Hepatocyte (in vitro differentiated cells): ENCODE measurements around the gene FAM180A. TPM values are rescaled to one million over a fixed set of nuclear protein-coding genes. Genes with fewer than 3 reads are reported as not detected.

ENCODE experiments used
- DNase-seq: peaks from one replicate; pipeline ENCODE4 v3.0.0-alpha.2; 2016; ENCODE audit warnings: low spot score
- H2AFZ ChIP-seq: fragments of 200-600 bp; sonication (generic); 2 replicates; pipeline ENCODE4 v1.6.0; 2016; ENCODE audit warnings: antibody characterized with exemption, mild to moderate bottlenecking
- H3K27ac ChIP-seq: fragments of 200-600 bp; sonication (generic); 2 replicates; pipeline ENCODE4 v1.5.1; 2016; ENCODE audit warnings: mild to moderate bottlenecking
- H3K27me3 ChIP-seq: fragments of 200-600 bp; sonication (generic); 2 replicates; pipeline ENCODE4 v1.6.1; 2016
- H3K36me3 ChIP-seq: fragments of 200-600 bp; sonication (generic); replicated peaks from 2 replicates; pipeline ENCODE4 v1.5.1; 2016; ENCODE audit warnings: low read depth; ENCODE audit not compliant: insufficient read depth
- H3K4me1 ChIP-seq: fragments of 200-600 bp; sonication (generic); 2 replicates; pipeline ENCODE4 v1.5.1; 2016; ENCODE audit warnings: mild to moderate bottlenecking, moderate library complexity; ENCODE audit not compliant: insufficient read depth
- H3K4me2 ChIP-seq: fragments of 200-600 bp; sonication (generic); 2 replicates; pipeline ENCODE4 v1.6.0; 2016
- H3K4me3 ChIP-seq: fragments of 200-600 bp; sonication (generic); 2 replicates; pipeline ENCODE4 v1.5.1; 2016; ENCODE audit warnings: mild to moderate bottlenecking
- H3K79me2 ChIP-seq: fragments of 200-600 bp; sonication (generic); 2 replicates; pipeline ENCODE4 v1.6.0; 2017; ENCODE audit warnings: mild to moderate bottlenecking
- H3K9me2 ChIP-seq: fragments of 200-600 bp; sonication (generic); replicated peaks from 2 replicates; pipeline ENCODE4 v1.6.0; 2017; ENCODE audit warnings: mild to moderate bottlenecking; ENCODE audit not compliant: insufficient read depth
- H3K9me3 ChIP-seq: fragments of 200-600 bp; sonication (generic); 2 replicates; pipeline ENCODE4 v1.5.1; 2016; ENCODE audit warnings: low read depth, mild to moderate bottlenecking
- H4K20me1 ChIP-seq: fragments of 200-600 bp; sonication (generic); 2 replicates; pipeline ENCODE4 v1.6.0; 2016; ENCODE audit warnings: mild to moderate bottlenecking; ENCODE audit not compliant: insufficient read depth, poor library complexity, severe bottlenecking
- CTCF ChIP-seq: fragments of 200-600 bp; sonication (generic); IDR thresholded peaks from 2 replicates; pipeline ENCODE4 v1.5.1; 2016; ENCODE audit warnings: antibody characterized with exemption, mild to moderate bottlenecking; ENCODE audit not compliant: poor library complexity
- EZH2 ChIP-seq: fragments of 200-600 bp; sonication (generic); IDR thresholded peaks from 2 replicates; pipeline ENCODE4 v1.6.1; 2016; ENCODE audit warnings: antibody characterized with exemption, mild to moderate bottlenecking, borderline replicate concordance
- EZH2phosphoT487 ChIP-seq: fragments of 200-600 bp; sonication (generic); IDR thresholded peaks from one replicate; pipeline ENCODE4 v1.6.1; 2018; ENCODE audit warnings: antibody characterized with exemption, mild to moderate bottlenecking, low read depth, moderate library complexity; ENCODE audit not compliant: unreplicated experiment, severe bottlenecking
- WGBS: methylation state at CpG from one replicate; pipeline ENCODE4 v1.1.6; 2016; ENCODE audit warnings: low lambda C conversion rate; ENCODE audit errors: missing lambda C conversion rate; 5-methylcytosine and 5-hydroxymethylcytosine counted together
- polyA plus RNA-seq: library from polyadenylated mRNA; unstranded; fragments of >200 nt; fragmentation: Nextera tagmentation; extraction: Ambion mirVana; gene quantifications from 2 replicates; pipeline ENCODE4 v1.2.1, GENCODE V29; 2016
- total RNA-seq: library from RNA; depleted of rRNA; stranded (reverse); fragments of >200 nt; gene quantifications from 2 replicates; pipeline ENCODE4 v1.2.3, GENCODE V29; 2014

The FAM180A gene
- total and polyA plus RNA-seq, 2 experiments from 2014 or later = not detected

DNA sequence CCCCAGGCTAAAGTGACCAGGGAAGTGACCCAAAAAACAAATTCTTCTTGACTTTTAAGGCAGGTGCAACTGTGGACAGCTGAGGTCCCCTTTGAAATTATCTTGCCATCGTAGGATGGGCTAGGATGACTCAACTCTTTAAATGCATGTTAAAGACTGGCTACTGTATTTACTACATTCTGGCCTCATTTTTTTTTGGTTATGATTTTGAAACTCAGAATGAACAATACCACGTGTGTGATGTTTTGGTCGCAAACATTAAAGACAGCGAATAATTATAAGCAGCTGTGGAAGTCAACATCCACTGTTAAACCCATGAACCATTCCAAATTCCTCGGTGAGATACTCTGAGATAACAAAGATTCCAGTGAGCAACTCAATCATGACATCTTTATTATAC, 19.4 kb downstream of the FAM180A start:
- no peaks in the 10 kb centered on the region for H4K20me1 ChIP-seq
- H3K36me3 ChIP-seq = no peaks in the 10 kb centered on the region
- 75% methylated on average over 5 of the region's 5 CpGs for WGBS
- no peaks in the 10 kb centered on the region for H3K9me3 ChIP-seq
- no peak for DNase-seq
- H3K4me3 ChIP-seq = no peak overlapping the region
- H3K9me2 ChIP-seq = no peaks in the 10 kb centered on the region
- H3K4me2 ChIP-seq = no peak overlapping the region
- H3K27ac ChIP-seq = no peak overlapping the region
- H2AFZ ChIP-seq = no peak overlapping the region
- no peaks in the 10 kb centered on the region for H3K79me2 ChIP-seq
- no peaks in the 10 kb centered on the region for H3K27me3 ChIP-seq
- H3K4me1 ChIP-seq = no peaks in the 10 kb centered on the region
- TF ChIP-seq EZH2phosphoT487 = no peak
- no peak for TF ChIP-seq CTCF
- no peak for TF ChIP-seq EZH2

DNA sequence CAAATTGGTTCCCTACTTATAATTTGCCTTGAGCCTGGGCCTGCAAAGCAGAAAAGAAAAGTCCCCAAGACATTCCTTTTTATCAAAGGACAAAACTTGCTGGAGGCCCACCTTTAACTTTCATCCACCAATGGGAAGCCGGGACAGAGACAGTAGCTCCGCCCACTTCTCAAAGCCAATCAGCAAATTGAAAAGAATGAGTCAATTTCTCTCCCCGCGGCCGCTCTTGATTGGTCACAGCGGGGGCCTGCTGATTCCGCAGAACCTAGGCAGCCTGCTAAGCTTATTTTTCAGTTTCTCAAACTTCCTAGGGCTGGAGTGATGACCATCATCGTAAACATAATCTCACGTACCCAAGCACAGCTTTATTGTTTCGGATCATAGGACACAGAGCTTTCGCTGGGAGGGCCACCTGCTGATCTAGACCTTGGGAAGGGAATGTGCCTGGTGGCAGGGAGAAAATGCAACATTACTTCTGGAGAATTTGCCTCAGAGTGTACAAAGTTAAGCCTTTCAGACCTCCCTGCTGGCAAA, 20.4 kb downstream of the FAM180A start, which contains the start of gene SLC13A4:
TSS of gene SLC13A4 (minus strand) at position 51 of the 534 bp plus-strand sequence. CDS start 690 bp downstream, outside the sequence.
- TF ChIP-seq EZH2phosphoT487 (no peak), CTCF (no peak), EZH2 (no peak)
- no peaks in the 10 kb centered on the region for H3K4me1 ChIP-seq
- no peak within 1 kb of the TSS for H3K4me2 ChIP-seq
- no peak within 1 kb of the TSS for H2AFZ ChIP-seq
- H3K4me3 ChIP-seq = no peak within 1 kb of the TSS
- H3K9me2 ChIP-seq = no peaks in the 10 kb centered on the region
- WGBS = 54% methylated on average over 11 of the region's 11 CpGs
- no peaks in the 10 kb centered on the region for H3K27me3 ChIP-seq
- H4K20me1 ChIP-seq = no peaks in the 10 kb centered on the region
- H3K79me2 ChIP-seq = no peaks in the 10 kb centered on the region
- no peak within 1 kb of the TSS for H3K27ac ChIP-seq
- no peaks in the 10 kb centered on the region for H3K36me3 ChIP-seq
- no peaks in the 10 kb centered on the region for H3K9me3 ChIP-seq
- no peak for DNase-seq

DNA sequence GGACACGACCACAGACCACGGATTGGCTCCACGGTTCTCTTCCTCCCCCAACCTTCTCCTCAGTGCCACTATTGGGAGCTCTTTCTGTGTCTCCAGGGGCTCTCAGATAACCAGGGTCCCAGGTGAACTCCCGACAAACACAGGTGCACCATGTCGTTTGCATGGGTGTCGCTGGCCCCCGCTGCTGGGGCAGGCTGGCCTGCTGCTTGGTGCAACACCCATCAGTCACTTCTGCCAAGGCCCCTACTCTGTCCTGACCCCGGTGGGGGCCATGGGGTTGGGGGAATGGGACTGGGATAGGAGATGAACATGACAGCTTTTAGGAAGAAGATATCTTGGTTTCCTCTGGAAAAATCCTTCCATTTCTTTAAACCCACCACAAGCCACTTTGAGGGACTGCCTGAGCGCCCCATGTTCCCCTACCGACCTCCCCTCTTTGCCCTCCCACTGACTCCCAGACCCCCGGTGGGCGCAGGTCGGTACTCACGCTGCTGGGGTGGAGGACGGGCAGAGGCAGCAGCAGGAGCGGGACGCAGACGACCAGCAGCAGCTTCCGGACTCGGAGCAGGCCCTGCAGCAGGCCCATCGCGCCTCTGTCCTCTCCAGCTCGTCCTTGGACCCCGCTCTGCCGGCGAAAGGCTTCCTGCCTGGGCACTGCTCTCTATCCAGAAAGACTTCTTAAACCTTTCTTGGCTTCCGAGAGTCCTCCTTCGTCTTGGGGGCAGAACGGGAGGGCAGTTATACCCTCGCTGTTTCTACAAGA, 21.5 kb downstream of the FAM180A start:
- Histone ChIP-seq H3K4me1 (no peaks in the 10 kb centered on the region), H3K79me2 (no peaks in the 10 kb centered on the region), H3K9me2 (no peaks in the 10 kb centered on the region), H3K9me3 (no peaks in the 10 kb centered on the region), H2AFZ (no peak overlapping the region), H3K36me3 (no peaks in the 10 kb centered on the region), H3K27me3 (no peaks in the 10 kb centered on the region), H3K4me3 (no peak overlapping the region), H3K27ac (no peak overlapping the region), H4K20me1 (no peaks in the 10 kb centered on the region), H3K4me2 (no peak overlapping the region)
- no peak for DNase-seq
- WGBS = 94% methylated on average over 23 of the region's 30 CpGs
- no peak for TF ChIP-seq CTCF
- TF ChIP-seq EZH2 = no peak
- TF ChIP-seq EZH2phosphoT487 = no peak
